ENCODE data around the gene DDX4.

GRCh38 chr5:55700745-55701144 is 37.1 kb upstream of the DDX4 start:
- TF ChIP-seq ZNF609 (CRISPR knock-in tag; IDR thresholded peaks at IDR 0.05; ENCODE audit: borderline replicate concordance) (no peak), CTCF (IDR thresholded peaks at IDR 0.05 in 2 of 3, conservative IDR thresholded peaks at IDR 0.05 in 1 of 3; ENCODE audit: insufficient read depth in 2 of 3, low read depth in 1 of 3, low read length in 3 of 3) (no peak), NFE2L1 (tag; IDR thresholded peaks at IDR 0.05; ENCODE audit: borderline replicate concordance, low read depth) (no peak), MITF (IDR thresholded peaks at IDR 0.05) (no peak), CUX1 (CRISPR knock-in tag; IDR thresholded peaks at IDR 0.05) (no peak), CREB5 (CRISPR knock-in tag; IDR thresholded peaks at IDR 0.05) (no peak), MLLT1 (IDR thresholded peaks at IDR 0.05) (no peak), FOS (IDR thresholded peaks at IDR 0.05; ENCODE audit: extremely low read depth, insufficient read length) (no peak), HOXB6 (CRISPR knock-in tag; IDR thresholded peaks at IDR 0.05; ENCODE audit: borderline replicate concordance) (no peak), STAT5B (CRISPR knock-in tag; IDR thresholded peaks at IDR 0.05) (no peak), XRCC3 (IDR thresholded peaks at IDR 0.05) (no peak), CREB1 (IDR thresholded peaks at IDR 0.05) (no peak), CREB1 (CRISPR knock-in tag; IDR thresholded peaks at IDR 0.05) (no peak), NCOA1 (IDR thresholded peaks at IDR 0.05; ENCODE audit: low read depth) (no peak)
